H1 (cell line): ENCODE data around the gene MELK. TPM values are rescaled to one million over a fixed set of nuclear protein-coding genes. Genes with fewer than 3 reads are reported as not detected.

Source experiments
- CTCF ChIA-PET: fragments of 300-600 bp; sonication (Branson Sonifier 250); formaldehyde crosslinking; loops from one replicate; lab custom pipeline; 2021; ENCODE audit not compliant: partially characterized antibody; lab: Charles Lee
- POLR2A ChIA-PET: fragments of 300-600 bp; sonication (Branson Sonifier 250); formaldehyde crosslinking; loops from one replicate; lab custom pipeline; 2021; ENCODE audit warnings: inconsistent platforms; ENCODE audit not compliant: partially characterized antibody; lab: Charles Lee
- DNase-seq, 2 experiments: peaks; one replicate each; pipeline versions ENCODE4 v3.0.0 to v3.0.0-alpha.2; 2010 to 2022; ENCODE audit warnings: low spot score in 2 of 2, low read depth in 1 of 2, mixed read lengths in 1 of 2
- FAIRE-seq: peaks from 2 replicates; lab custom pipeline; 2011; peaks lifted over from hg19 to GRCh38; lab: Jason Lieb, UNC
- H2AFZ ChIP-seq: 2 replicates; pipeline ENCODE4 v1.8.1; 2012; ENCODE audit warnings: low read length, inconsistent platforms
- H2AK5ac ChIP-seq: 2 replicates; pipeline ENCODE4 v1.6.1; 2013; ENCODE audit warnings: low read depth, low read length
- H2BK120ac ChIP-seq: replicated peaks from 2 replicates; pipeline ENCODE3; 2013; ENCODE audit warnings: low read depth, low read length, inconsistent platforms
- H2BK12ac ChIP-seq: 2 replicates; pipeline ENCODE4 v1.6.1; 2013; ENCODE audit warnings: low read depth, low read length
- H2BK15ac ChIP-seq: 2 replicates; pipeline ENCODE4 v1.6.1; 2013; ENCODE audit warnings: low read length
- H2BK20ac ChIP-seq: 2 replicates; pipeline ENCODE4 v1.6.1; 2013; ENCODE audit warnings: low read length
- H2BK5ac ChIP-seq: 2 replicates; pipeline ENCODE4 v1.6.1; 2013; ENCODE audit warnings: low read depth, low read length
- H3K14ac ChIP-seq: 2 replicates; pipeline ENCODE4 v1.6.1; 2013; ENCODE audit warnings: inconsistent platforms; ENCODE audit not compliant: insufficient read length
- H3K18ac ChIP-seq: 2 replicates; pipeline ENCODE4 v1.6.1; 2013; ENCODE audit warnings: low read length; ENCODE audit errors: extremely low read depth
- H3K23ac ChIP-seq: 2 replicates; pipeline ENCODE4 v1.6.1; 2013; ENCODE audit warnings: inconsistent platforms; ENCODE audit not compliant: insufficient read length
- H3K23me2 ChIP-seq: 2 replicates; pipeline ENCODE4 v1.6.1; 2013; ENCODE audit warnings: low read depth, low read length
- H3K27ac ChIP-seq: 2 replicates; pipeline ENCODE4 v1.6.1; 2011; ENCODE audit warnings: low read depth, low read length, inconsistent platforms
- H3K27me3 ChIP-seq, 4 experiments: replicated peaks in 1 of 4; 1 replicate in 1 of 4; 2 replicates in 3 of 4; pipeline versions ENCODE4 v1.6.1 to v1.8.1; 2011 to 2013; ENCODE audit warnings: low read length in 3 of 4, mild to moderate bottlenecking in 3 of 4, inconsistent platforms in 2 of 4, mixed read lengths in 2 of 4, moderate library complexity in 1 of 4; ENCODE audit not compliant: control insufficient read depth in 3 of 4, insufficient read depth in 3 of 4; ENCODE audit errors: extremely low read depth in 1 of 4
- H3K36me3 ChIP-seq, 4 experiments: 2 replicates each; pipeline versions ENCODE4 v1.6.1 to v1.8.1; 2011 to 2013; ENCODE audit warnings: mild to moderate bottlenecking in 4 of 4, low read length in 3 of 4, moderate library complexity in 2 of 4, control low read depth in 1 of 4, inconsistent platforms in 1 of 4; ENCODE audit not compliant: insufficient read depth in 4 of 4, control insufficient read depth in 2 of 4
- H3K4ac ChIP-seq: replicated peaks from 2 replicates; pipeline ENCODE3; 2013; ENCODE audit warnings: low read length, low read depth, mixed read lengths, inconsistent platforms; ENCODE audit not compliant: insufficient read length
- H3K4me1 ChIP-seq, 4 experiments: replicated peaks in 1 of 4; 1 replicate in 1 of 4; 2 replicates in 3 of 4; pipeline versions ENCODE4 v1.6.1 to v1.8.1; 2011 to 2013; ENCODE audit warnings: low read length in 3 of 4, inconsistent platforms in 2 of 4, mixed read lengths in 1 of 4; ENCODE audit not compliant: insufficient read depth in 4 of 4, control insufficient read depth in 3 of 4
- H3K4me2 ChIP-seq, 2 experiments: 2 replicates each; pipeline versions ENCODE4 v1.6.1 to v1.8.1; 2011 to 2013; ENCODE audit warnings: low read depth in 2 of 2, low read length in 2 of 2, control low read depth in 1 of 2, inconsistent platforms in 1 of 2, mild to moderate bottlenecking in 1 of 2; ENCODE audit not compliant: insufficient read depth in 1 of 2
- H3K4me3 ChIP-seq, 4 experiments: fragments of 200-600, 300-600 bp in 1 of 4; sonication (generic), shearing (Covaris generic), sonication (Bioruptor Twin) in 1 of 4; 2 replicates each; pipeline versions ENCODE4 v1.5.1 to v1.8.1; 2011 to 2016; ENCODE audit warnings: low read length in 4 of 4, low read depth in 3 of 4, control low read depth in 2 of 4, inconsistent platforms in 2 of 4, mild to moderate bottlenecking in 2 of 4, mixed read lengths in 1 of 4, moderate library complexity in 1 of 4; ENCODE audit not compliant: insufficient read depth in 2 of 4; ENCODE audit errors: extremely low read depth in 1 of 4
- H3K56ac ChIP-seq: replicated peaks from 2 replicates; pipeline ENCODE3; 2013; ENCODE audit warnings: low read depth, mild to moderate bottlenecking, mixed read lengths, low read length, inconsistent platforms; ENCODE audit not compliant: insufficient read length
- H3K79me1 ChIP-seq: 2 replicates; pipeline ENCODE4 v1.6.1; 2013; ENCODE audit warnings: low read depth, low read length, control low read depth
- H3K79me2 ChIP-seq, 2 experiments: 2 replicates each; pipeline versions ENCODE4 v1.6.1 to v1.8.1; 2012 to 2013; ENCODE audit warnings: low read length in 2 of 2, mild to moderate bottlenecking in 2 of 2, inconsistent platforms in 1 of 2; ENCODE audit not compliant: insufficient read depth in 2 of 2, control insufficient read depth in 1 of 2
- H3K9ac ChIP-seq, 4 experiments: replicated peaks in 1 of 4; 1 replicate in 1 of 4; 2 replicates in 3 of 4; pipeline versions ENCODE4 v1.6.1 to v1.8.1; 2011 to 2013; ENCODE audit warnings: low read depth in 3 of 4, low read length in 3 of 4, control low read depth in 2 of 4, mild to moderate bottlenecking in 2 of 4, moderate library complexity in 2 of 4, inconsistent platforms in 1 of 4; ENCODE audit errors: extremely low read depth in 1 of 4
- H3K9me3 ChIP-seq, 2 experiments: 2 replicates each; pipeline versions ENCODE4 v1.6.1 to v1.8.1; 2012 to 2013; ENCODE audit warnings: mild to moderate bottlenecking in 2 of 2, moderate library complexity in 2 of 2, control low read depth in 1 of 2, inconsistent platforms in 1 of 2, low read depth in 1 of 2, low read length in 1 of 2, mixed read lengths in 1 of 2; ENCODE audit not compliant: insufficient read depth in 2 of 2
- H4K20me1 ChIP-seq, 2 experiments: replicated peaks in 1 of 2; 2 replicates each; pipeline versions ENCODE3 to v1.8.1; 2011 to 2013; ENCODE audit warnings: inconsistent platforms in 2 of 2, low read length in 2 of 2, mild to moderate bottlenecking in 1 of 2; ENCODE audit not compliant: insufficient read depth in 2 of 2, control insufficient read depth in 1 of 2
- H4K5ac ChIP-seq: 2 replicates; pipeline ENCODE4 v1.6.1; 2013; ENCODE audit warnings: low read length, low read depth, mixed read lengths, inconsistent platforms; ENCODE audit not compliant: insufficient read length
- H4K8ac ChIP-seq: 2 replicates; pipeline ENCODE4 v1.8.0; 2013; ENCODE audit warnings: mild to moderate bottlenecking, moderate library complexity, low read length, inconsistent platforms; ENCODE audit not compliant: insufficient read depth; ENCODE audit errors: extremely low read depth
- H4K91ac ChIP-seq: replicated peaks from 2 replicates; pipeline ENCODE3; 2013; ENCODE audit warnings: low read length, mixed read lengths, inconsistent platforms; ENCODE audit not compliant: insufficient read length
- ATF3 ChIP-seq: IDR thresholded peaks from 2 replicates; pipeline ENCODE4 v1.6.1; 2011; ENCODE audit warnings: low read depth, mild to moderate bottlenecking, low read length; ENCODE audit not compliant: insufficient read depth
- CTBP2 ChIP-seq: IDR thresholded peaks from 2 replicates; pipeline ENCODE4 v1.7.0; 2011; ENCODE audit warnings: borderline replicate concordance, mild to moderate bottlenecking, moderate library complexity, mixed read lengths, low read length; ENCODE audit not compliant: insufficient read depth, insufficient read length
- CTCF ChIP-seq, 3 experiments: IDR thresholded peaks; 1 replicate in 2 of 3; 2 replicates in 1 of 3; pipeline versions ENCODE4 v1.5.1 to v1.6.1; 2011; ENCODE audit warnings: low read length in 3 of 3, mild to moderate bottlenecking in 3 of 3, inconsistent platforms in 2 of 3, low read depth in 1 of 3, moderate library complexity in 1 of 3; ENCODE audit not compliant: insufficient read depth in 1 of 3; ENCODE audit errors: control extremely low read depth in 1 of 3
- RAD21 ChIP-seq, 2 experiments: IDR thresholded peaks in 1 of 2; conservative IDR thresholded peaks in 1 of 2; 2 replicates each; pipeline ENCODE4 v1.6.1; 2011; ENCODE audit warnings: low read depth in 2 of 2, low read length in 2 of 2, improper control_type of control experiment in 1 of 2, inconsistent platforms in 1 of 2, mild to moderate bottlenecking in 1 of 2, moderate library complexity in 1 of 2
- TBP ChIP-seq: IDR thresholded peaks from 2 replicates; pipeline ENCODE4 v1.6.1; 2011; ENCODE audit warnings: low read depth, low read length, improper control_type of control experiment
- TCF12 ChIP-seq: IDR thresholded peaks from 2 replicates; pipeline ENCODE4 v1.6.1; 2011; ENCODE audit warnings: low read depth, mild to moderate bottlenecking, low read length
- TEAD4 ChIP-seq: IDR thresholded peaks from 2 replicates; pipeline ENCODE4 v1.6.1; 2012; ENCODE audit warnings: low read depth, low read length, inconsistent platforms, mixed read lengths
- WGBS, 2 experiments: shearing (Covaris generic) in 1 of 2; methylation state at CpG; one replicate each; pipeline versions ENCODE4 v1.1.6 to v1.1.7; 2013 to 2015; ENCODE audit warnings: low lambda C conversion rate in 2 of 2, mixed read lengths in 2 of 2, inconsistent platforms in 1 of 2, low coverage in 1 of 2, missing lambda C conversion rate in 1 of 2; ENCODE audit not compliant: insufficient replicate concordance in 2 of 2, insufficient coverage in 1 of 2, insufficient read length in 1 of 2; ENCODE audit errors: extremely low coverage in 1 of 2, missing lambda C conversion rate in 1 of 2; 5-methylcytosine and 5-hydroxymethylcytosine counted together
- polyA plus RNA-seq, 7 experiments: library from polyadenylated mRNA; depleted of rRNA in 3 of 7; stranded (reverse) in 5 of 7; unstranded in 2 of 7; fragments of >200 nt in 5 of 7; fragments of 200-250 nt in 2 of 7; gene quantifications; 1 replicate in 5 of 7; 2 replicates in 1 of 7; 4 replicates in 1 of 7; pipeline versions ENCODE4 v1.2.1 to v1.2.3, GENCODE V29; 2011 to 2013; ENCODE audit warnings: missing spikeins in 2 of 7, mixed read lengths in 2 of 7
- total RNA-seq: library from RNA; stranded (reverse); fragmentation: NEBNext Ultra II Directional; extraction: Animal tissue kit (Norgen Biotek cat#: 25700); gene quantifications from 2 replicates; pipeline ENCODE4 v1.2.1, GENCODE V29; 2021

The MELK gene
- total and polyA plus RNA-seq, 2 of the 8 experiments (the other 6 are each of a cell fraction or from before 2014, with no cell fraction given) = 26.2 to 53.1 TPM

- H2BK120ac ChIP-seq = no peak overlapping the region
- no peak overlapping the region for H3K14ac ChIP-seq
- H3K9me3 ChIP-seq = no peaks in the 10 kb centered on the region
- no peaks in the 10 kb centered on the region for H3K23me2 ChIP-seq
- no peak overlapping the region for H2AFZ ChIP-seq
- H3K79me2 ChIP-seq = no peaks in the 10 kb centered on the region; a peak in 1 of 4 replicates
- H4K5ac ChIP-seq = no peak overlapping the region
- no peaks in the 10 kb centered on the region for H3K79me1 ChIP-seq
- no peak overlapping the region for H3K9ac ChIP-seq
- H3K4ac ChIP-seq = no peak overlapping the region
- no peak overlapping the region for H3K4me3 ChIP-seq
- peaks cover 2 to 74% (median 43%) of the 10 kb centered on the region in 4 experiments; a peak in 7 of 8 replicates for H3K36me3 ChIP-seq
- H3K4me1 ChIP-seq = no peaks in the 10 kb centered on the region
- no peak overlapping the region for H2BK5ac ChIP-seq
- DNase-seq (no peak), FAIRE-seq (peak; percentile 74)
- ChIA-PET CTCF (interaction anchor here (0.7 to 3.8 kb wide), 13 partner anchors 8 to 252 kb away, joined by 3 to 9 read pairs (median 4); no protein-coding TSS in a partner anchor), POLR2A (interaction anchor here (1.2 kb wide), 1 partner anchor 9 kb away, joined by 3 read pairs; no protein-coding TSS in a partner anchor)
- H2BK20ac ChIP-seq = no peak overlapping the region
- H4K91ac ChIP-seq = no peak overlapping the region
- no peak overlapping the region for H3K56ac ChIP-seq
- H3K18ac ChIP-seq = no peak overlapping the region
- H2BK15ac ChIP-seq = no peak overlapping the region
- H3K23ac ChIP-seq = no peak overlapping the region
- 87% methylated on average over 2 of the region's 2 CpGs; no CpG with 5 or more reads in 1 of the 2 experiments for WGBS, 2 experiments
- peaks cover 0 to 4% of the 10 kb centered on the region in 2 experiments for H4K20me1 ChIP-seq
- no peak overlapping the region for H3K27ac ChIP-seq
- TF ChIP-seq TCF12 (no peak), ATF3 (no peak), TBP (no peak), RAD21 (IDR thresholded peaks at IDR 0.05 in 1 of 2, conservative IDR thresholded peaks at IDR 0.05 in 1 of 2; ENCODE audit: low read depth in 2 of 2, low read length in 2 of 2) (peak; percentile 24 to 41; a peak in 2 of 4 replicates), CTCF (IDR thresholded peaks at IDR 0.05; ENCODE audit: control extremely low read depth in 1 of 3, insufficient read depth in 1 of 3, low read depth in 1 of 3, low read length in 3 of 3) (peak in 2 of 3 experiments; percentile 66 to 68; a peak in 3 of 4 replicates), TEAD4 (peak; percentile 56; the same call in 1 of the 2 replicates), CTBP2 (no peak)
- H2BK12ac ChIP-seq = no peak overlapping the region
- H4K8ac ChIP-seq = no peak overlapping the region
- no peak overlapping the region for H2AK5ac ChIP-seq
- H3K4me2 ChIP-seq = no peak overlapping the region
- no peaks in the 10 kb centered on the region for H3K27me3 ChIP-seq
Observed at GRCh38 chr9:36597412-36598178, 24.9 kb downstream of the MELK start.
